Measurements from ENCODE around the gene CHD2.

CHD2 gene

DNA sequence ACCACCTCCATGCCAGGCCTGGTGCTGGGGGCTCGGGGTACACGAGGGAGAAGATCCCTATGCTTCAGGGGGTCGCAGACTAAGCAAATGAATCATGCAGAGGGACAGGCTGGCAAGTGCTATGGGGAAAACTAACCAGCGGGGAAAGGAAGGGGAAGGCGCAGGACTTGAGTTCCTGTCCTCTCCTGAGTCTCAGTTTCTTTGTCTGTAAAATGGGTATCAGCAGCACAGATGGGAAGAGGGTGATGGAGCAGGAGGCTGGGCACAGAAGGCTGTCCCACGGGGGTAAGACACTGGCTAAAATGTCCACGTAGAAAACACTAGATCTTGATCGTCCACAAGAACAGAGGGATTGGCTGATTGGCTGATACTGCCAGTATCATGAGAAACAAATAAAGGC, 149.1 kb downstream of the CHD2 start:
- no peak overlapping the region for H3K4me3 ChIP-seq (ENCODE audit: control insufficient read depth, low read depth, low read length)
- TF ChIP-seq, protein P1, sequence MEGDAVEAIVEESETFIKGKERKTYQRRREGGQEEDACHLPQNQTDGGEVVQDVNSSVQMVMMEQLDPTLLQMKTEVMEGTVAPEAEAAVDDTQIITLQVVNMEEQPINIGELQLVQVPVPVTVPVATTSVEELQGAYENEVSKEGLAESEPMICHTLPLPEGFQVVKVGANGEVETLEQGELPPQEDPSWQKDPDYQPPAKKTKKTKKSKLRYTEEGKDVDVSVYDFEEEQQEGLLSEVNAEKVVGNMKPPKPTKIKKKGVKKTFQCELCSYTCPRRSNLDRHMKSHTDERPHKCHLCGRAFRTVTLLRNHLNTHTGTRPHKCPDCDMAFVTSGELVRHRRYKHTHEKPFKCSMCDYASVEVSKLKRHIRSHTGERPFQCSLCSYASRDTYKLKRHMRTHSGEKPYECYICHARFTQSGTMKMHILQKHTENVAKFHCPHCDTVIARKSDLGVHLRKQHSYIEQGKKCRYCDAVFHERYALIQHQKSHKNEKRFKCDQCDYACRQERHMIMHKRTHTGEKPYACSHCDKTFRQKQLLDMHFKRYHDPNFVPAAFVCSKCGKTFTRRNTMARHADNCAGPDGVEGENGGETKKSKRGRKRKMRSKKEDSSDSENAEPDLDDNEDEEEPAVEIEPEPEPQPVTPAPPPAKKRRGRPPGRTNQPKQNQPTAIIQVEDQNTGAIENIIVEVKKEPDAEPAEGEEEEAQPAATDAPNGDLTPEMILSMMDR (IDR thresholded peaks at IDR 0.05; ENCODE audit: control insufficient read depth, insufficient read depth, low read depth, low read length, missing control alignments): no peak
- DNase-seq (ENCODE audit: low read depth): no peak

DNA sequence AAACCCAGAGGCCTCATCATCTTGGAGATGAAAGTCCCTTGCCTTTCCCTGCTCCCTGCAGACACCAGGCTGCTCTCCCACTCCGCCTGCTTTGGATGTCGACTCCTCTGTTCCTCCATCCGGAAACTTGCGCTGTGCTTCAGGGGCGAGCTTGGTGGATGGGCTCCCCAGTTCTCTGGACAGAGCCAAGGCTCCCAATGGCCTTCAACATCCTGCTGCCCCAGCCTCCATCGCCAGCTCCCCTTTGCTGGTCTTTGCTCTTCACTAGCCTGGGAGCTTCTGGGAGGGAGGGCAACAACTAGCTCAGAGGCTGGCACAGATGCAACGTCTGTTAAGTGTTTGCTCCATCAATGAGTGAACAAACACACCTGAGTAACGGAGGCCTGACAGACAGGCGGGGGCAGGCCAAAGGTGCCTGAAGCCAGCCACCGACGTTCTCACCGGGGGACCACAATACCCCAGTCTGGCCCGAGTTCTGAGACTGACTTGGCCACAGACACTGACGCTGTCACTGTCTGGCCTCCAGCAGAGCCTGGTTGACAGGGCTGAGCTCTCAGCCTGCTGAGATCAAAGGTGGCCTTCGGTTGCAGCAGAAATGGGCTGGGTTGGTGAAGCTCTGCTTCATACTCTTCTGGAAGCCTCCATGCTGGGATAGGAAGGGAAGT, 149.9 kb downstream of the CHD2 start:
- TF ChIP-seq, protein P1 (IDR thresholded peaks at IDR 0.05; ENCODE audit: control insufficient read depth, insufficient read depth, low read depth, low read length, missing control alignments): no peak
- H3K4me3 ChIP-seq (ENCODE audit: control insufficient read depth, low read depth, low read length): no peak overlapping the region
- no peak for DNase-seq (ENCODE audit: low read depth)

DNA sequence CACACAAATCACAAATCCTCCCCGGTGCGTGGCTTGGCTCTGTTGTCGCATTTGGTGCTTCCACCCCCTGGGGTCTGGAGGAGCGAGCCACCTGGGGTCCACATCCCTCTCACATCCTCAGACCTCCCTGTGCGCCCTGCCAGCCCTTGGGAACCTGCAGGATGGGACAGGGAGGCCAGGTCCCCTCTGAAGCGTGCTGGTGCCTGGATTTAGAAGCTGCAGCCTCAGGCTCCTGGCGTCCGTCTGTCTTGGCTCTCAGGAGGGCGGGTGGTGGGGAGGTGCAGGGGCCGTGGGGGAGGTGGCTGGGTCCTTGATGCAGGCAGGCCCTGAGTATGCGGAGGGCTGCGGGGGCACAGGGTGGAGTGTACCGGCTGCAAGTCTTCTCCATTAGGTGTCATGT, 150.5 kb downstream of the CHD2 start:
- TF ChIP-seq, protein P1 (IDR thresholded peaks at IDR 0.05; ENCODE audit: control insufficient read depth, insufficient read depth, low read depth, low read length, missing control alignments): no peak
- DNase-seq (ENCODE audit: low read depth): no peak
- H3K4me3 ChIP-seq (ENCODE audit: control insufficient read depth, low read depth, low read length): no peak overlapping the region

DNA sequence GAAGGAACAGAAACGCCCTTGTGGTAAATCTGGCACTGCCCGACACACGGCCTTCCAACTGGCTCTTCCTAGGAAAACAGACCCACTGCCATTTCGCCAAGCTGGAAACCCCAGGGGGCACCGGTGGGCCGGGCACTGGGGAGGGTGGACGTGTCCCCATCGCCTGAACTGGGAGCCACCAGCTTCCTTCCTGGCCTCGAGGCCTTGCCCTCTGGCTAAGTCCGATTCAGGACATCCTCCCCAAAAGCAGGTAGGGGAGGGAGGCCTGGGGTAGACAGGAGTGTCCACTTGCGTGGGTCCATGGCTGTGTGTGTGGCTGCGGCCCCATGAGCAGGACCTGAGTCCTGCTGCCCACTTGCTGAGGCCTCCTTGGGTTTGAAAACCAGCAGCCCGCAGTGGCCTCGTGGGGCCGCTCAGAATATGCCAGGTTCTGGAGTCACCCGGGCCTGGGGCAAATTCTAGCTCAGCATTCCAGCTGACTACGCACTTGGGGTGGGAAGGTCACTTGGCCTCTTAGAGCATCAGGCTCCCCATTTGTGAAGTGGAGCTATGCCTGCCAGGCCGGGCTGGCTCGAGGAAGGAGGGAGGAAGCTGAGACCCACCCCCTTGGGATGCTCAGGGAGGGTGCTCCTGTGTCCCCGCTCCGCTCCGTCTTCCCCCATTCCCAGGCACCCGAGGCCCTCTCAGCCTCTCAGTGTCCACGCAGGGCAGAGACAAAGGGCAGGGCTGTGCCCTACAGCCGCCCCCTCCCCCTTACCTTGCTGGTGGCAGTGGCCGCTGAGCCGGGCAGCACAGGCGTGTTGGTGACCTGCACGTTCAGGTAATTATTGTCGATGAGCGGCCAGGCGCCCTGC, 151.3 kb downstream of the CHD2 start:
- TF ChIP-seq, protein P1 (IDR thresholded peaks at IDR 0.05; ENCODE audit: control insufficient read depth, insufficient read depth, low read depth, low read length, missing control alignments): no peak
- DNase-seq (ENCODE audit: low read depth): no peak
- H3K4me3 ChIP-seq (ENCODE audit: control insufficient read depth, low read depth, low read length): no peak overlapping the region

DNA sequence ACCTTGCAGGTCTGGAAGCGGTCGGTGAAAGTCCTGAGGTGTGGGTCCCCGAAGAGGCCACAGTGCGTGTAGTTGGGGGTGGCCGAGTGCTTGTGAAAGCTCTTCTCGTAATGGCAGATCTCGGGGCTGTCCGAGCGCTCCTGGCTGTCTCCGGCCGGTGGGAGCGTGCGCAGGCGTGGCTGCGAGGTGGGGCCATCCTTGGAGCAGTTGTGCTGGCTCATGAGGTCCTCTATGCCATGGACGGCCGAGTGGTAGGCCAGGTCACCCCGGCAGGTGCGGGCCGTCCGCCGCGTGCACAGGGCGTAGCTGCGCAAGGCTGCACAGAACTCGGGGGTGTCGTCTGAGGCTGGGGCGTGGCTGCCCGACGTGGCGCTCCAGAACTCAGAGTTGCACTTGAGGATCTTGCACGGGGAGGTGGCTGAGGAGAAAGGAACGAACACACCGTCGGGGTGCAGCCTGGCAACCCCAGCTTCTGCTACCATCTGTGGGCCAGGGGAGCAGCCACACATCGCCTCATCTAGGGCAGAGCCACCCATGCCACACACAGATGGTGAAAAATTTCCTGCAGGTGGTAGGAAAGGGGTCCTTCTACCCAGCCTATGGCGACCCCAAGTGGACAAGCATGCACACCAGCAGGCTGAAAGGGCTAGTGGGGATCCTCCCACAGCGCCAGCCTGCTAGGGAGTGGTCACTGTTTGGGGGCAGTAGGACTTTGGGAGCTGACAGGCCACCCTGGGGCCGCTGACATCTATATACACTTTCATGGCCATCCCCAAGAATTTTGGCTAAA, 152.2 kb downstream of the CHD2 start:
- no peak overlapping the region for H3K4me3 ChIP-seq (ENCODE audit: control insufficient read depth, low read depth, low read length)
- DNase-seq (ENCODE audit: low read depth): no peak
- TF ChIP-seq, protein P1 (IDR thresholded peaks at IDR 0.05; ENCODE audit: control insufficient read depth, insufficient read depth, low read depth, low read length, missing control alignments): peak; percentile 25

DNA sequence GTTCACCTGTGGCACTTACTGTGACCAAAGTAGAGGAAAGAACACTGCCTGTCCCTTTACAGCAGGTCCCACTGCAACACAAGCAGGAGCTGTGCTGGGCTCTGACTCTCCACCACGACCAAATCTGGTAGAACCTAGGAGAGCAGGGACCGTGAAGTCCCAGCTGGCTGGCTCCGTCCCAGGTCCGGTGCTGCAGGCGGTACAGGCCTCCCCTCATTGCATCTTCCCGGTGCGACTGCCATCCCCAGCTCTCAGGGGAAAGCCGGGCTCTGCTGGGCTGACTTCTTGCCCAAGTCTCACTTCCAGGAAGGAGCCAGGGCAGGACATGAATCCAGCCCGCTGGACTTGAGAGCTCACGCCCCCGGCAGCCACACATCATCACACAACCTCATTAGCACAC, 155.1 kb downstream of the CHD2 start:
- no peak for DNase-seq (ENCODE audit: low read depth)
- TF ChIP-seq, protein P1 (IDR thresholded peaks at IDR 0.05; ENCODE audit: control insufficient read depth, insufficient read depth, low read depth, low read length, missing control alignments): no peak
- H3K4me3 ChIP-seq (ENCODE audit: control insufficient read depth, low read depth, low read length): no peak overlapping the region
